Midbrain (tissue), 1 donor: ENCODE measurements around the gene COQ8B.
A peak's percentile ranks its signal among the peaks of the same experiment; 100 is the strongest.

Source experiments
- DNase-seq: peaks from one replicate; lab custom pipeline; 2025; lab: John Stamatoyannopoulos, UW

Gene COQ8B

DNA sequence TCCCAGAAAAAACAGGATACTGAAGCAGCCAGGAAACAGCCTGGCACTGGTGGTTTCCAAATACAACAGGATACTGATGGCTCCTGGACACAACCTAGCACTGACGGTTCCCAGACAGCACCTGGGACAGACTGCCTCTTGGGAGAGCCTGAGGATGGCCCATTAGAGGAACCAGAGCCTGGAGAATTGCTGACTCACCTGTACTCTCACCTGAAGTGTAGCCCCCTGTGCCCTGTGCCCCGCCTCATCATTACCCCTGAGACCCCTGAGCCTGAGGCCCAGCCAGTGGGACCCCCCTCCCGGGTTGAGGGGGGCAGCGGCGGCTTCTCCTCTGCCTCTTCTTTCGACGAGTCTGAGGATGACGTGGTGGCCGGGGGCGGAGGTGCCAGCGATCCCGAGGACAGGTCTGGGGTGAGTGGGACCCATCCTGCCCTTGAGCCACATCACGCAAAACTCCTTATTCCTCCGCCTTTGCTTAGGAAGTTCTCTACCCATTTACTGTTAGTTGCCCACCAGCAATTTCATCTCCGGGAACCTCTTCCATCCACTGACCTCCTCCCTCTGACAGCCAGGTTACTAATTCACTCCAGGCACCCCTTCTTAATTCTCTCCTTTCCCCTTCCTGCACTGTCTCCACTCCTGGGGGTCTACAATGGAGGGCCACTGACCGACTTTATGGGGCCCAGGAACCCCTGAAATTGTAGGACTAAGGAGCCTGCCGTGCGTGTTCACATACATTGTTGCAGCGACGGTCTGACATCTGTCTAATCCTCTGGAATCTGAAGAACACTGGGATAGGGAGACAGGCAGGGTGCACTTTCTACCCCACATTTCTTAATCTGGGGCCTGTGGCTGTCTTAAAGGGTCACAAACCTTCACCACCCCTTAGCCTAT is 1.4 kb upstream of the COQ8B start:
- no peak for DNase-seq

DNA sequence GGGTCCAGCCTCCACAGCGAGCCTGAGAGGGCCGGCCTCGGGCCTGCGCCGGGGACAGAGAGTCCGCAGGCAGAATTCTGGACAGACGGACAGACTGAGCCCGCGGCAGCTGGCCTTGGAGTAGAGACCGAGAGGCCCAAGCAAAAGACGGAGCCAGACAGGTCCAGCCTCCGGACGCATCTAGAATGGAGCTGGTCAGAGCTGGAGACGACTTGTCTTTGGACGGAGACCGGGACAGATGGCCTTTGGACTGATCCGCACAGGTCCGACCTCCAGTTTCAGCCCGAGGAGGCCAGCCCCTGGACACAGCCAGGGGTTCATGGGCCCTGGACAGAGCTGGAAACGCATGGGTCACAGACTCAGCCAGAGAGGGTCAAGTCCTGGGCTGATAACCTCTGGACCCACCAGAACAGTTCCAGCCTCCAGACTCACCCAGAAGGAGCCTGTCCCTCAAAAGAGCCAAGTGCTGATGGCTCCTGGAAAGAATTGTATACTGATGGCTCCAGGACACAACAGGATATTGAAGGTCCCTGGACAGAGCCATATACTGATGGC is 716 bp upstream of the COQ8B start:
- no peak for DNase-seq

DNA sequence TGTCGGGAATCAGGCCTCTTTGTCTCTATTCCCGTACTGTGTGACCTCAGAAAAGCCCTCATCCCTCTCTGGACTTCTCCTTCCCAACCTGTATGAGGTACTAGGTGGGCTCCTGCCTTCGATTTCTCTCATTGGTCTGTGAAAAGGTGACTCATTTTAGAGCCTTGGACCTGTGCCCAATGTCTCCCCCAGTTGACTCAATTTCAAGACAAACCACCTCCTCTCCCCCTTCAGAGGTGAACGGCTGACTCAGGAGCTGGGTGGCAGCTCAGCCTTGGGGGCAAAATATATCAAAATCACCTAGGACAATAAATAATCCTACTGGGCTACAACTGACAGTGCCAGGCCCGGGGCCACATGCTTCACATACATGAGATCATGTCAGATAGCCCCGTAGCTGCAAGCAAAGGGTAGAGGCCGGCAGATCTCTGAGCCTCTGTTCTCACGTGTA is 630 bp downstream of the COQ8B start:
- DNase-seq, result no peak

DNA sequence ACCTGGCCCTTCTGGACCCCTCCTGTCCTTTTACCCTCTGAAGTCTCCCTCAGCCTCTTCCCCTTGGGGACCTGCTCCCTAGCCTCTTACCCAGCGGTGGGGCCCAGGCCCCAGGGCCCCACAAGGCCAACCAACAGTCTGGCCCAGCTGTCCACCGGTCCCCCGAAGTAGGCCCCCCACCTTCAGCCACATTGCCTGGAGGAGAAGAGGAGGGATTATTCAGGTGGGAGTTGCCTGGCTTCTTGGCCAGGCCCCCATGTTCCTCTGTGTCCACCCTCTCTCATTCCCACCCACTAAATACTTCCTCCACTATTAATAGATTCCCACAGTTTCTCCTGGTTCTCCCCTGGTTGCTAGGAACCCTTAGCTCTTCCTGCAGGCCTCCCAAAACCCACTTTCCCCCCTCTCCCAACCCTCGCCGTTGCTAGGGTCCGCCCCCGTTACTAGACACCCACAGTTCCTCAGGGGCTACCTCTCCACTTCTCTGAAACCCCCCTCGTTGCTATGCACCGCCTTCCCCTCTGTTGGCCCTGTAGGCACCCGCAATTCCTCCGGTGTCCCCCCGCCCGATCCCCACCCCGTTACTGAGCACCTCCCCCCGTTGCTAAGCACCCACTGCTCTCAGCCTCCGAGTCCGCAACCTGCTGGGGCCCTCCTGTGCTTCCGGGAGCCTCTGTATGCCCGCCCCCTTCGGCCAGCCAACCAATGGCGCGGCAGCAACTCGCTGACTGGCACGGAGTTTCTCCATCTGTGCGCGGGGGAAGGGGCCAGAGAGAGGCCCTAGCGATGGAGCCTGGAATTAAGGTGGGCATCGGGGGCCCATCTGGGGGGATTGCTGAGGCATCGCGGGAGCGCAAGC is 2.0 kb downstream of the COQ8B start:
- DNase-seq, result peak; percentile 96

DNA sequence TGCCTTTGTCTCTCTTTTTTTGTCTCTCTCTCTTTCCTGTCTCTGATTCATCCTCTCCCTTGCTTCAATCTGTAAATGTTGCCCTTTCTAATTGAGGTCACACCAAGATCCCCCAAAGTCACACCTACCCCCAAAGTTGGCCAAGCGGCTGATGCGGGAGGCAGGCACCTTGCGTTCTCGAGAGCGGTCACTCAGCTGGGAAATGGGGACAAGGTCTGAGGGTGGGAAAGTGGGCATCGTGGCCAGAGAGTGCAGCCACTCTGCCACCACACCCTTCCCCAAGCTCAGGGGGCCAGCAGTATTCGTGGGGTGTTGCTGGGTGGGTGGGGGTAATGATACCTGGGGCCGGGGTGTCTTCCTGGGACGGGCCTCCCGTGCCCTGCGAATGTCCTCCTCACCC is 2.7 kb downstream of the COQ8B start:
- DNase-seq, result no peak

DNA sequence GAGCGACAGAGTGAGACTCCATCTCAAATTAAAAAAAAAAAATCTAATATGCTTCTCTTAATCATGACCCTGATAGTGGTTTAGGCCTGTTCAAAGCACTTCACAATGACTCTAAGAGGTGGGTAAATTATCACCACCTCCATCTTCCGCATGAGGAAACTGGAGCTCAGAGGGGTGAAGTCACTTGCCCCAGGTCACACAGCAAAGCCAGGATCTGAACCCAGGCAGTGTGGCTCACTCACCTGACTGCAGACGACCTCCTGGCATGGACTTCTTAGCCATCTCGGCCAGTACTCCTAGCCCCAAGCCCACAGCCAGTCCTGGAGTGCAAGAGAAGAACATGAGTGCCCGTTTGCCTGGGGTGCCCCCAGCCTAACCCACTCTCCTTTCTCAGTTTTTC is 6.9 kb downstream of the COQ8B start:
- DNase-seq, result no peak

DNA sequence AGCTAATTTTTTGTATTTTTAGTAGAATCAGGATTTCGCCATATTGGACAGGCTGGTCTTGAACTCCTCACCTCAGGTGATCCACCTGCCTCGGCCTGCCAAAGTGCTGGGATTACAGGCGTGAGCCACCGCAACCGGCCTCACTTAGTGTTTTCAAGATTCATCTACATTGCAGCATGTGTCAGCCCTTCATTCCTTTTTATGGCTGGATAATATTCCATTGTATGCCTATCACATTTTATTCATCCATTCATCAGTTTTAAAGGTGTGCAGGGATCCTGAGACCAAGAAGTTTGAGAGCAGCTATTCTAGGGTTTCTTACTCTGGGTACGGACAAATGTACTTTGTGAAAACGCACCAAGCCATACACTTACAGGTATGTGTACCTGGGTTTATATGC is 9.1 kb downstream of the COQ8B start:
- no peak for DNase-seq

DNA sequence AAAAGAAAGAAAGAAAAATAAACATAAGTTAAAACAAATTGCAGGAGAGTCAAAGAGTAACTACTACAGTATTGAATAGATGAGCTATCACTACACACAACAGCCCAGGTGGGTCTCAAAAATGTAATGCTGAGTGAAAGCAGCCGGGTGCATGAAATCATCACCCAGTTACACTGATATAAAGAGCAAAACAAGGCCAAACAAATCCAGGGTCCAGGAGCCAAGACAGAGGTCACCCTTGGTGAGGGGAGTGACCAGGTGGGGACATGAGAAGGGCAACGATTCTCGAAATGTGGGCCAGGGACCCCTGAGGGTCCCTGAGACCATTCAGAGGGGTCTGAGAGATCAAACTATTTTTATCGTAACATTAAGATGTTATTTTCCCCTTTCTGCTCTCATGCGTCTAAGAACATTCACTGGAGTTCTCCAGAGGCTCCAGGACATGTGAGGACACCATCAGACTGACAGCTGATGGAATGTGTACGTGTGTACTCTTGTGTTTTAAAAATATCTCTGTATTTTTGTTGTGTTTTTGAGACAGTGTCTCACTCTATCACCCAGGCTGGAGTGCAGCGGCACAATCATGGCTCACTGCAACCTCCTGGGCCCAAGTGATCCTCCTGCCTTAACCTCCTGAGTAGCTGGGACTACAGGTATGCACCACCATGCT is 10.6 kb downstream of the COQ8B start:
- DNase-seq, result no peak

DNA sequence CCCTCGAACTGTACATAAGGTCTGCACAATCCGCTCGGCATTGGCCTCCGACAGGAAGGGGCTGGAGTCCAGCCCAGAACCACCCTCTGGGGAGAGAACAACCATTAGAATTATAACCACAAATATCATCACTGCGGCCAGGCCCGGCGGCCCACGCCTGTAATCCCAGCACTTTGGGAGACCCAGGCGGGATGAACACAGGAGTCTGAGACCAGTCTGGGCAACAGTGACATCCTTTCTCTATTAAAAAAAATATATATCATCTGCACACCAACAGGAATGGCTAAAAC is 11.4 kb downstream of the COQ8B start:
- no peak for DNase-seq

DNA sequence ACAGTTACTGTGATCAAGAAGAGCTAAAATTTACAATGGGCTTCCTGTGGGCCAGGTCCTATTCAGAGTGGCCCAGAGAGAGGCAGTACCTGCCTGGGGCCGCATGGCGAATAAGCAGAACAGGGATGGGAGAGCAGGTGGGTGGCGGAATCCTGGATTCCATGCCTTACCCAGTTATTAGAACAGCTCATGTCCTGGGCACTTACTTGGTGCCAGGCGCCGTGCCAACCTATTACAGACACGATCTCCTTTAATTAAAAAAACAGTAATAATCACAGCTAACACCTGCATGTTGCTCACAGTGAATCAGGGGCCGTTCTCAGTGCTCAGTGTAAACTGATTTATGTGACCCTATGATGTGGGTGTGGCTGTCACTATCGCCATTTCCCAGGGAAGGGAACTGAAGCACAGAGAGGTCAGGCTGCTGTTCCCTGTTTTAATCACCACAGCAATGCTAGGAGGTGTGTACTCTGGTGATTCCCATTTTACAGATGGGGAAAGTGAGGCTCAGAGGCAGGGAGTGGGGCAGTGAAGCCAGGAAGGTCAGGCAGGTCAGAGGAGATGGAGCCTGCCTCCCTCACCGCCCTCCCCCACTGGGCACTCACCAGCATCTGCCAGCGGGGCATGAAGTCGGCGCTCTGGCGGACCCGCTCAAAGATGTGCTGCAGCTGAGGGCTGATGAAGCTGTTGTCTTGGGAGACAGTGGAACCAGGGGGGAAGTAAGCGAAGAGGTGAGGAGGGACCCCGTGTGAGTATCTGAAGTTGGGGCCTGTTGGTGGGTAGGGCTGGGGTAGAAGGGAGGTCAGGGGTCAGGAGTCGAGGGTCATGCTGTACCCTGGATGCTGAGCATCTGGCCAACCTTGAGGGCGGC is 12.0 kb downstream of the COQ8B start:
- no peak for DNase-seq

DNA sequence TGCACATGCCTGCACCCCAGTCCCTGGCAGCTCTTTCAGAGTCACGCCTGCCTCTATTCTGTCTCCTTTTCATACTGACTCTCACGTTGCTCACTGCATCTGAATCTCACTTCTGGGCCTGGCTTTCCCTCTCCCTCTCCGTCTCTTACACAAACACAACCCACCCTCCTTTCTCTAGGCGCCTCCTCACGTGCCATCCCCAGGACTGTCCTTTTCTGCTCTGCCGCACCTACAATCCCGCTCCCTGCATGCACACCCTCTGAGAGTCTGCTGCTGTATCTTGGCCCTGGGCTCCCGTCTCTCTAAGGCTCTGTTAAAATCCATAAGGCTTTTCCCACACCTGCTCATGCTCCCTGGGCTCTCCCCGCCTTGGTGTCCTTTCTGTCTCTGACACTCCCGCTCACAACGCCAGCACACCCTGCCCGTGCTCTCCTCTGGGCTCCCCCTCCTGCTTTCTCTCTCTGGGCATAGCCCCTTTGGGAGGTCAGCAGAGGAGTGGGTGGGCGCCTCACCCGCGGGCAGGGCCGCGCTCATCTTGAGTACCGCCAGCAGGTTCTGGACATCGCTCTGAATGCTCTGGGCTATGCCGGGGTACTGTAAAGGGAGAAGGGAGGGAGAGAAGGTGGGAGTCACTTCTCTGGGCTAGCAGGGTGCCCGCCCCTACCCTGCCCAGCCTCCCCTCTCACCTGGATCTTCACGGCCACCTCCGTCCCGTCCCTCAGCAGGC is 13.5 kb downstream of the COQ8B start:
- no peak for DNase-seq

DNA sequence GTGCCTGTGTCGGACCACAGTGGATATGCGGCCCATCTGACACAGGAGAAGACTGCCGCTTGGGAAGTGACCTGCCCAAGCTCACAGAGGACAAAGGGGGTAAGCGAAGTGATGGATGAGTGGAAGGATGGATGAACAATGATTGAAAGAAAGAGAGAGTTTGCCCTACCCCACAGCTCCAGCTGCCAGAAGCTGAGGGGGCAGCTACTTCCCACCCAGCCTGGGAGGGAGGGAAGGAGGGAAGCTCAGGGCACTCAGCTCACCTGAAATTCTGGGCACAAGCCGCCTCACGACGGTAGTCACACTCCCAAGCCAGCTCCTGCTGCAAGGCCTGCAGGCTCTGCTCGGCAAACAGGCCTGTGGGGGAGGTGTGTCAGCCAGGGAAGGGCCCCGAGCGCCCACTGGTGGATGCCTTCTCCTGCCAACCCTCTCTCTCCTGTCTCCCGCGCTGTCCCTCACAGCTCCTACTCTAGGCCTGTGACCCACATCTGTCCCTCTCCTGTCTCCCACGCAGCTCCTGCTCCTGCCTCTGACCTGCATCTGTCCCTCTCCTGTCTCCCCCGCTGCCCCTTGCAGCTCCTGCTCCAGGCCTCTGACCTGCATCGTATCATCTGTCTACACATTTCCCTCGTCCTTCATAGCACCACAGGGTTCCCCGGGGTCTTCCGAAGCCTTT is 14.2 kb downstream of the COQ8B start:
- DNase-seq, result no peak

DNA sequence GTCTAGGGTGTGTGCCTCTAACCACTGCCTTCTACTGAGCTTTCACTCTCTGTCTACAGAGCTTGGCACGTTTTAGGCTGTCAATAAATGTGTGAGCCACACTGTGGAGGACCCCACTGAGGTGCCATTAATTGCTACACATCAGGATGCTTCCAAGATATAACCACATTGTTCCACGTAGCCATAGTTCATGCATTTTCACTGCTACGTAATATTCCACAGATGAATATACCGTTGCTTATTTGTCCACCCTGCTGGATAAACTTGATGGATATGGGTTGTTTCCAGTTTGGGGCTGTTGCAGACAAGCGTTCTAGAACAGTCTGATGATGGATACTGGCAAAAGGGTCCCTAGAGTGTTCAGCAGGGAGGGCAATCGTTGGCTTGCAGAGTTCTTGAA is 14.9 kb downstream of the COQ8B start:
- DNase-seq, result no peak

DNA sequence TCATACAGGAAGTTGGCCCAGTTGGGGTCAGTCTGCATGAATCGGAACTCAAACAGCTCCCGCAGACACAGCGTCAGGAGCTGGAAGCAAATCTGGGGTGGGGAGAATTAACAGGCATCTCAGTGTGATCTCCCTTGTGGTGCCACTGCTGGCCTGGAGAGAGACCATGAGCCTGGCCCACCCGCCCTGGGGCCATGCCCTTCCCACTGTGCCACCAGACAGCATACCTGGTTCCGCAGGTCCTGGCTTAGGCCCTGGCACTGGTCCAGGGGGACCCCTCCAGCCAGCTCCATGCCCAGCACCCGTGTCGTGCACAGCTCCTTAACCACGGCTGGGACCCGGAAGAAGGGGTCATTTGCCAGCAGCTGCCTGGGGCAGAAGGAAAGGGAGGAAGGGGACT is 16.6 kb downstream of the COQ8B start:
- no peak for DNase-seq

DNA sequence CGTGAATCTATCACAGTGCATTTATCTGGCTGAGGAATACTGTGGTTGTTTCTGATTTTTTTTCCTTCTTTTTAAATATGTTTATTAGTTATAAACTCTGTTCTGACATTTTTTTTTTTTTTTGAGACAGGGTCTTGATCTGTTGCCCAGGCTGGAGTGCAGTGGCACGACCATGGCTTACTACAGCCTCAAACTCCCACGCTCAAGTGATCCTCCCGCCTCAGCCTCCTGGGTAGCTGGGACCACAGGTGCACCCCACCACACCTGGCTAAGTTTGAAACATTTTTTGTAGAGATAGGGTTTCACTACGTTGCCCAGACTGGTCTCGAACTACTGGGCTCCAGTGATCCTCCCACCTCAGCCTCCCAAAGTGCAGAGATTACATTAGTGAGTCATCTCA is 19.7 kb downstream of the COQ8B start:
- no peak for DNase-seq

DNA sequence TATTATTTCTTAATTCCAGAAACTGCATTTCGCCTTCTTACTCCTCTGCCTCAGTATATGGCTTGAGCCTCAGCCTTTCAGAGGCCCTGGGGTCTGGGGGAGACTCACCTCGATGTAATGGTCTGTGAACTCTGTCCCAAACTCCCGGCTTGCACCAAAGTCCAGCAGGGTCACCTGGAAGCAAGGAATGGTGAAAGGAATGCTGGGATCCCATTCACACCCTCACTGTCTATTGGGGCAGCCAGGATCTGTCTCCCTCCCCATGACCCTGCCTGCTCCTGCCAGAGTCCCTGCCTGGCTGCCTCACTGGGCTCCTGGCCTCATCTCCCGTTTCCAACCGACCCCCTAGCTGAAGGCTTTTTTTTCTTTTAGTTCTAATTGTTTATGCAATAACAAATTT is 20.8 kb downstream of the COQ8B start:
- DNase-seq, result no peak

DNA sequence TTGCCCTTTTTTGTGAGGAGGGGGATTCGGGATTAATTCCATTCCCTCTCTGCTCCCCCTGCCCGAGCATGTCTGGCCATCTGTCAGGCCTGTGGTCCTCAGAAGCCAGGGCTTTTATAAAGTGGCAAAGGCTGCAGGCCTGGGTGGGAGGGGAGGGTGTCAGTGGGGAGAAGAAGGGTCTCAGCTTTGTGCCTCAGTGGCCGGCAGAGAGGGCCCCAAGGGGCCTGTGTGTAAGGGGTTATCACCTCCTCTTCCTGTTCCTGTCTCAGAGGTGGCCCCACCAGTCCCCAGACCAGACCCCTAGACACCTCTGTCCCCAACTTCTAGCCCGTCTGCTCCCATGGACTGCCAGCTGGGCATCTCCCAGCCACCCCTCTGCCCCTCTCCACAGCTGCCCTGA is 22.8 kb downstream of the COQ8B start:
- no peak for DNase-seq

DNA sequence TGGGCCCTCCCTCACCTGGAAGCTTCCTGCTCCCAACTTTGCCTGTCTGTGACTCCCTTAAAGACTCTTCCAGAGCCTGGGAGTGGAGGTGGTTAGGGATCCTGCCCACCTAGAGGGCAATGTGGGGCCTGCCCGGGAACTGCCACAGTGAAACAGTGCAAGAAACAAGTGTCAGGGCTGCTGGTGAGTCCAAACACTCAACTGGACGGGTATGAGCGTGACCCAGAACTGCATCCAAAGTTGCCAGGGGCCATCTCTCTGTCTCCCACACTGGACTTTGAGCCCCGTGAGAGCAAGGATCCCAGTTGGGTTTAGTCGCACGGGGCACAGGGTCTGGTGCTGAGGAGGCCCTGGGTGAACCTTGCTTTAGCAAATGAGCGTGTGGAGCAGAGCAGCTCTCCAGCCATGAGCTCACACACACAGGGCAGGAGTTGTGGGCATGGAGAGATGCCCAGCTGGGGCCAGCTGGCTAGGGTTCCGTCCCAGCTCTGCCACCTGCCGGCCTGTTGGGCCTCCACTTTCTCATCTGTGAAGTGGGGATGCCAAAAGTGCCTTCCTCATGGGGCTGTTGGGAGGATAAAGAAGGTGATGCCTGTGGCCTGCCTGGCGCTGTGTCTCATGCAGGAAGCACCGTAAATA is 23.4 kb downstream of the COQ8B start:
- DNase-seq, result no peak

DNA sequence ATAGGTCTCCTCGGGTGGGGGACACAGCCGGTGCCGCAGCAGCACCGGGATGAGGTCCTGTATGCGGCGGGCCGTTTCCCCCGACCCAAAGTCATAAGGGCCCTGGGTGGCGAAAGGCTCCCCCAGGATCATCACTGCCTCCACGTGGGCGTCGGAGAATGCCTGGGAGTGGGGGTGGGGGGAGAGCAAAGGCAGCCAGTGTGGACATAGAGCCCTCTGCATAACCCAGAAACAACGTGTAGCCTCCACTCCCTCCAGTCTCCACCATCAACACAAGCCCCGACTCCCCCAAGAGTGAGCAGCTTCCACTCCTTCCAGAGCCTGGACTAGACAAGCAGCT is 24.5 kb downstream of the COQ8B start:
- no peak for DNase-seq
